ENCODE measurements around the gene RNF157.
"Not testable (repeated sequence)": the region's sequence is repeated elsewhere in the genome, so short reads cannot be mapped to it uniquely, and the experiment has no call there.

Gene RNF157

GRCh38 chr17:76254275-76254674, 14.0 kb upstream of the RNF157 start:
- no peak for DNase-seq (ENCODE audit: low read depth, low spot score)

GRCh38 chr17:76253841-76254240, 13.5 kb upstream of the RNF157 start:
- no peak for DNase-seq (ENCODE audit: low read depth, low spot score)

- not testable (repeated sequence) for DNase-seq (ENCODE audit: low read depth, low spot score)
Measured at GRCh38 chr17:76252967-76253766, 12.9 kb upstream of the RNF157 start.

- no peak for DNase-seq (ENCODE audit: low read depth, low spot score)
Measured at GRCh38 chr17:76252040-76252954, 12.0 kb upstream of the RNF157 start.

- DNase-seq (ENCODE audit: low read depth, low spot score): no peak
Measured at GRCh38 chr17:76251478-76252039, 11.3 kb upstream of the RNF157 start.

- DNase-seq (ENCODE audit: low read depth, low spot score): no peak
Measured at GRCh38 chr17:76250141-76250540, 9.8 kb upstream of the RNF157 start.

- no peak for DNase-seq (ENCODE audit: low read depth, low spot score)
Measured at GRCh38 chr17:76248013-76248782, 7.9 kb upstream of the RNF157 start.

- no peak for DNase-seq (ENCODE audit: low read depth, low spot score)
Measured at GRCh38 chr17:76247304-76247703, 7.0 kb upstream of the RNF157 start.

- no peak for DNase-seq (ENCODE audit: low read depth, low spot score)
Measured at GRCh38 chr17:76246080-76247066, 6.1 kb upstream of the RNF157 start.

GRCh38 chr17:76244721-76245120, 4.4 kb upstream of the RNF157 start:
- DNase-seq (ENCODE audit: low read depth, low spot score): not testable (repeated sequence)

GRCh38 chr17:76243826-76244679, 3.8 kb upstream of the RNF157 start:
- no peak for DNase-seq (ENCODE audit: low read depth, low spot score)

GRCh38 chr17:76241691-76242255, 1.5 kb upstream of the RNF157 start:
- DNase-seq (ENCODE audit: low read depth, low spot score): no peak

GRCh38 chr17:76241204-76241538, 878 bp upstream of the RNF157 start:
- DNase-seq (ENCODE audit: low read depth, low spot score): no peak

- no peak for DNase-seq (ENCODE audit: low read depth, low spot score)
Measured at GRCh38 chr17:76239538-76240274, 587 bp downstream of the RNF157 start.

- DNase-seq (ENCODE audit: low read depth, low spot score): no peak
Measured at GRCh38 chr17:76238847-76239537, 1.3 kb downstream of the RNF157 start.

GRCh38 chr17:76237859-76238313, 2.4 kb downstream of the RNF157 start:
- no peak for DNase-seq (ENCODE audit: low read depth, low spot score)

- no peak for DNase-seq (ENCODE audit: low read depth, low spot score)
Measured at GRCh38 chr17:76236603-76237002, 3.7 kb downstream of the RNF157 start.

- DNase-seq (ENCODE audit: low read depth, low spot score): no peak
Measured at GRCh38 chr17:76235883-76236282, 4.4 kb downstream of the RNF157 start.
